Prostate gland (tissue), 2 donors: Measurements from ENCODE around the gene PLA2G3.

Source experiments
- POLR2A ChIP-seq: fragments of 450-650 bp; IDR thresholded peaks from one replicate; pipeline ENCODE4 v1.6.1; 2016; ENCODE audit warnings: antibody characterized with exemption, mild to moderate bottlenecking
- POLR2AphosphoS5 ChIP-seq: sonication (generic); formaldehyde crosslinking; IDR thresholded peaks from one replicate; pipeline ENCODE4 v1.6.1; 2017; ENCODE audit warnings: antibody characterized with exemption
- TF ChIP-seq, protein P1 (sequence below), 4 experiments: fragments of 200-600 bp in 2 of 4; fragments of 450-650 bp in 2 of 4; sonication (generic) in 2 of 4; IDR thresholded peaks; 1 replicate in 3 of 4; 2 replicates in 1 of 4; pipeline ENCODE4 v1.5.1; 2016 to 2019; ENCODE audit warnings: antibody characterized with exemption in 4 of 4, mild to moderate bottlenecking in 2 of 4, moderate library complexity in 2 of 4

- TF ChIP-seq, protein P1, sequence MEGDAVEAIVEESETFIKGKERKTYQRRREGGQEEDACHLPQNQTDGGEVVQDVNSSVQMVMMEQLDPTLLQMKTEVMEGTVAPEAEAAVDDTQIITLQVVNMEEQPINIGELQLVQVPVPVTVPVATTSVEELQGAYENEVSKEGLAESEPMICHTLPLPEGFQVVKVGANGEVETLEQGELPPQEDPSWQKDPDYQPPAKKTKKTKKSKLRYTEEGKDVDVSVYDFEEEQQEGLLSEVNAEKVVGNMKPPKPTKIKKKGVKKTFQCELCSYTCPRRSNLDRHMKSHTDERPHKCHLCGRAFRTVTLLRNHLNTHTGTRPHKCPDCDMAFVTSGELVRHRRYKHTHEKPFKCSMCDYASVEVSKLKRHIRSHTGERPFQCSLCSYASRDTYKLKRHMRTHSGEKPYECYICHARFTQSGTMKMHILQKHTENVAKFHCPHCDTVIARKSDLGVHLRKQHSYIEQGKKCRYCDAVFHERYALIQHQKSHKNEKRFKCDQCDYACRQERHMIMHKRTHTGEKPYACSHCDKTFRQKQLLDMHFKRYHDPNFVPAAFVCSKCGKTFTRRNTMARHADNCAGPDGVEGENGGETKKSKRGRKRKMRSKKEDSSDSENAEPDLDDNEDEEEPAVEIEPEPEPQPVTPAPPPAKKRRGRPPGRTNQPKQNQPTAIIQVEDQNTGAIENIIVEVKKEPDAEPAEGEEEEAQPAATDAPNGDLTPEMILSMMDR (IDR thresholded peaks at IDR 0.05): no peak
- TF ChIP-seq POLR2AphosphoS5: no peak
- TF ChIP-seq POLR2A: no peak
Measured at GRCh38 chr22:31170971-31171370, 30.7 kb upstream of the PLA2G3 start.
